K562 (cell line): ENCODE data around the gene KIF17. TPM values are rescaled to one million over a fixed set of nuclear protein-coding genes. Genes with fewer than 3 reads are reported as not detected.

ENCODE experiments used
- ETV5 ChIP-seq: sonication (generic); formaldehyde crosslinking; IDR thresholded peaks from 2 replicates; pipeline ENCODE4 v1.4.0; 2020; ENCODE audit warnings: low read depth, mild to moderate bottlenecking, missing genetic modification reagents
- GATA2 ChIP-seq: sonication (generic); formaldehyde crosslinking; IDR thresholded peaks from 2 replicates; pipeline ENCODE4 v1.4.0; 2020; ENCODE audit warnings: mild to moderate bottlenecking, missing genetic modification reagents
- HDAC8 ChIP-seq: fragments of 450-650 bp; IDR thresholded peaks from 2 replicates; pipeline ENCODE4 v1.6.1; 2016; ENCODE audit warnings: mild to moderate bottlenecking, missing genetic modification characterization, moderate library complexity, missing compliant biosample characterization
- MBD2 ChIP-seq: sonication (generic); IDR thresholded peaks from 2 replicates; pipeline ENCODE4 v1.6.1; 2016; ENCODE audit warnings: low read depth, borderline replicate concordance
- MTA1 ChIP-seq: fragments of 450-650 bp; IDR thresholded peaks from 2 replicates; pipeline ENCODE4 v1.6.1; 2017; ENCODE audit warnings: borderline replicate concordance
- RFX5 ChIP-seq: IDR thresholded peaks from 2 replicates; pipeline ENCODE4 v1.6.1; 2011; ENCODE audit warnings: low read depth, mild to moderate bottlenecking, improper control_type of control experiment, low read length
- polyA plus RNA-seq, 8 experiments: library from polyadenylated mRNA; depleted of rRNA in 4 of 8; stranded (reverse) in 5 of 8; unstranded in 3 of 8; fragments of >200 nt; fragmentation: Nextera tagmentation in 2 of 8; fragmentation: Illumina TruSeq in 1 of 8; extraction: Ambion mirVana in 2 of 8; extraction: Trizol in 1 of 8; gene quantifications; 2 replicates each; pipeline versions ENCODE4 v1.2.1 to v1.2.3, GENCODE V29; 2011 to 2014; ENCODE audit warnings: inconsistent platforms in 1 of 8, missing spikeins in 1 of 8
- total RNA-seq, 7 experiments: library from RNA; depleted of rRNA in 6 of 7; stranded (reverse); fragments of >200 nt in 6 of 7; fragmentation: Illumina TruSeq in 2 of 7; extraction: Trizol in 2 of 7; gene quantifications; 2 replicates each; pipeline versions ENCODE4 v1.2.1 to v1.2.3, GENCODE V29; 2011 to 2021; ENCODE audit warnings: low replicate concordance in 1 of 7
- TF ChIP-seq, protein P1 (sequence below): fragments of 450-650 bp; IDR thresholded peaks from 2 replicates; pipeline ENCODE4 v1.6.1; 2016; ENCODE audit warnings: missing biosample characterization, missing genetic modification characterization
- TF ChIP-seq, protein P2 (sequence below): fragments of 200-800 bp; sonication (Bioruptor generic); IDR thresholded peaks from 2 replicates; pipeline ENCODE4 v1.6.1; 2017; ENCODE audit warnings: missing genetic modification characterization, missing compliant biosample characterization
- TF ChIP-seq, protein P3 (sequence below), 2 experiments: IDR thresholded peaks in 1 of 2; conservative IDR thresholded peaks in 1 of 2; 2 replicates each; pipeline ENCODE4 v1.6.1; 2016; ENCODE audit warnings: low read depth in 2 of 2, mild to moderate bottlenecking in 1 of 2, missing compliant biosample characterization in 1 of 2, missing genetic modification characterization in 1 of 2, moderate library complexity in 1 of 2

KIF17 gene
- total and polyA plus RNA-seq, 9 of the 15 experiments (the other 6 are each of a cell fraction or from before 2014, with no cell fraction given) = 0.04 to 0.47 (median 0.18) TPM; not detected in 5

DNA sequence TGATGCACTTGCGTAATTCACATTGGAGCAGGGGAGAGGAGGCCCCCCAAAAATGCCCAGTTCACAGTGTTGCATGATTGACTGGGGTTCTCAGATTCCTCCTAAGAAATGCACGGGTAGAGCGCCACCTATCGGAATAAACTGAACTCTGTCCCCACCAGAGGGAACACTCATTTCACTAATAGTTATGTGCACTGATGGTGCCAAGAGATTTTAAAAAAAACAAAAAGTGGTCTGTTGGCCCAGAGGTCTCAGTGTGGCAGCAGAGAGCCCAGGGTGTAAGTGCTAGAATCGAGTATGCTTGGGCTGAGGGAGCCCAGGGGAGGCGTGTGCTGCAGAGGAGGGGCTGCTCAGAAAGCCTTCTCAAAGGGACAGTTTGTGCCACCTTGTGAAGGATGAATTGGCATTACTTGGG lies 77.6 kb downstream of the KIF17 start (continued):
- TF ChIP-seq, protein P1, sequence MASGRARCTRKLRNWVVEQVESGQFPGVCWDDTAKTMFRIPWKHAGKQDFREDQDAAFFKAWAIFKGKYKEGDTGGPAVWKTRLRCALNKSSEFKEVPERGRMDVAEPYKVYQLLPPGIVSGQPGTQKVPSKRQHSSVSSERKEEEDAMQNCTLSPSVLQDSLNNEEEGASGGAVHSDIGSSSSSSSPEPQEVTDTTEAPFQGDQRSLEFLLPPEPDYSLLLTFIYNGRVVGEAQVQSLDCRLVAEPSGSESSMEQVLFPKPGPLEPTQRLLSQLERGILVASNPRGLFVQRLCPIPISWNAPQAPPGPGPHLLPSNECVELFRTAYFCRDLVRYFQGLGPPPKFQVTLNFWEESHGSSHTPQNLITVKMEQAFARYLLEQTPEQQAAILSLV (tag) = no peak
- TF ChIP-seq ETV5 (CRISPR knock-in tag) (no peak), RFX5 (no peak), GATA2 (no peak), HDAC8 (tag) (no peak), MBD2 (no peak), MTA1 (no peak)
- TF ChIP-seq, protein P2, sequence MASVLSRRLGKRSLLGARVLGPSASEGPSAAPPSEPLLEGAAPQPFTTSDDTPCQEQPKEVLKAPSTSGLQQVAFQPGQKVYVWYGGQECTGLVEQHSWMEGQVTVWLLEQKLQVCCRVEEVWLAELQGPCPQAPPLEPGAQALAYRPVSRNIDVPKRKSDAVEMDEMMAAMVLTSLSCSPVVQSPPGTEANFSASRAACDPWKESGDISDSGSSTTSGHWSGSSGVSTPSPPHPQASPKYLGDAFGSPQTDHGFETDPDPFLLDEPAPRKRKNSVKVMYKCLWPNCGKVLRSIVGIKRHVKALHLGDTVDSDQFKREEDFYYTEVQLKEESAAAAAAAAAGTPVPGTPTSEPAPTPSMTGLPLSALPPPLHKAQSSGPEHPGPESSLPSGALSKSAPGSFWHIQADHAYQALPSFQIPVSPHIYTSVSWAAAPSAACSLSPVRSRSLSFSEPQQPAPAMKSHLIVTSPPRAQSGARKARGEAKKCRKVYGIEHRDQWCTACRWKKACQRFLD = no peak
- TF ChIP-seq, protein P3, sequence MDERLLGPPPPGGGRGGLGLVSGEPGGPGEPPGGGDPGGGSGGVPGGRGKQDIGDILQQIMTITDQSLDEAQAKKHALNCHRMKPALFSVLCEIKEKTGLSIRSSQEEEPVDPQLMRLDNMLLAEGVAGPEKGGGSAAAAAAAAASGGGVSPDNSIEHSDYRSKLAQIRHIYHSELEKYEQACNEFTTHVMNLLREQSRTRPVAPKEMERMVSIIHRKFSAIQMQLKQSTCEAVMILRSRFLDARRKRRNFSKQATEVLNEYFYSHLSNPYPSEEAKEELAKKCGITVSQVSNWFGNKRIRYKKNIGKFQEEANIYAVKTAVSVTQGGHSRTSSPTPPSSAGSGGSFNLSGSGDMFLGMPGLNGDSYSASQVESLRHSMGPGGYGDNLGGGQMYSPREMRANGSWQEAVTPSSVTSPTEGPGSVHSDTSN (CRISPR knock-in tag; IDR thresholded peaks at IDR 0.05; ENCODE audit: low read depth) = no peak
- TF ChIP-seq, protein P3 (tag; conservative IDR thresholded peaks at IDR 0.05; ENCODE audit: low read depth) = peak; percentile 49; the same call in 1 of the 2 replicates
